GM18907 (cell line): ENCODE measurements around the gene ATG2A.
"Not testable (repeated sequence)": the region's sequence is repeated elsewhere in the genome, so short reads cannot be mapped to it uniquely, and the experiment has no call there.

ENCODE experiments used
- ATAC-seq: cut with Tn5 transposase; IDR thresholded peaks from one replicate; pipeline ENCODE4 v1.9.1; 2021; ENCODE audit warnings: mild to moderate bottlenecking, moderate library complexity; ENCODE audit not compliant: unreplicated experiment

The ATG2A gene

DNA sequence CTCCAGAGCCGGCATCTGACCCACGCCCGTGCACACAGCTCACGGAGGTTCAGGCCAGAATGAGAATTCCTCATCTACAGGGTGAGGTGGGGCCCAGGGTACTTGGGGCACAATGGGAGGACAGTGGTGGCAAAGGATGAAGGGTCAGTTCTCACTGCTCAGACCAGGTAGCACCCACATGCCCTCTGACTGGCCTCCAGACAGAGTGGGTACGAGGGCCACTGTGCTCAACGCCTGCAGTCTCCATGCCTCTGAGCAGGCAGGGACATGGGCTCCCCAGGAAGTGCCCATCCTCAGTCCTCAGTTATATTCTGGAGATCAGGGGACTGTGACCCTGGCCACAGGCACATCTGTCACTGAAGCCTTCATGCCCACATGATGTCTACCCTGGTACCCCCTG, 59.5 kb downstream of the ATG2A start:
- ATAC-seq = no peak

DNA sequence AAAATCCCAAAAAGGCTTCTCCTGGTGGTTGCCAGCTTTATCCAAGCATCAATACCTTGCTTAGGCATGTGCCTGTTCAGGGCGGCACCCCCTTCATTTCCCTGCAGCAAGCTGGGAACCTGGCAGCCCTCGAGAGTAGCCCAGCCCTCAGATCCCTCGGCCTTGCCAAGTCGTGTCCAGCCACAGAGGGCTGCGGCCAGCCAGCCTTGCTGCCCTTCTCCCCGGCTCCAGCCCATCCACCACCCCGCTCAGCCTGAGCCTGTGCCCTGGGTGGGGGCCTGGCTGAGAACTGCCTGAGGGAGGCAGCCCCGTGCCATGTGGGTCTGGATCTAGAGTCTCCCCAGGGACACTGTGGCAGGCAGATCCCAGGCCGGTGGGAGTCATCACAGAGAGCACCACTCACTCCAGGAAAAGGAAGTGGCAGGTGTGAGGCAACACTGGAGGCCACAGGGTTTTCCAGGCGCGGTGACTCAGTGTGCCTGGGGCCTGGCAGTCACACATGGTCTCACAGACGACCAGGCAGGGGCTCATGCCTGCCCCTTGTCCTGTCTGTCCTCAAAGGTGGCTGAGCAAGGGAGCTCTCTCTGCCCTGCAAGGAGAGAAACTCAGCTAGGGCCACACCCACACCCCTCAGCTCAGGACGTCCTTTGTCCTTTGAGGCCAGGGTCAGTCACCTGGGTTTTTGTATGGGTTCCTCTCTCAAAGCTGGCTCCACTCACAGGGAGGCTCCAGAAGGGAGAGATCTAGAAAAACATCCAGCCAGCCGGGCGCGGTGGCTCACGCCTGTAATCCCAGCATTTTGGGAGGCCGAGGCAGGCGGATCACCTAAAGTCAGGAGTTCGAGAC, 60.4 kb downstream of the ATG2A start:
- no peak for ATAC-seq

DNA sequence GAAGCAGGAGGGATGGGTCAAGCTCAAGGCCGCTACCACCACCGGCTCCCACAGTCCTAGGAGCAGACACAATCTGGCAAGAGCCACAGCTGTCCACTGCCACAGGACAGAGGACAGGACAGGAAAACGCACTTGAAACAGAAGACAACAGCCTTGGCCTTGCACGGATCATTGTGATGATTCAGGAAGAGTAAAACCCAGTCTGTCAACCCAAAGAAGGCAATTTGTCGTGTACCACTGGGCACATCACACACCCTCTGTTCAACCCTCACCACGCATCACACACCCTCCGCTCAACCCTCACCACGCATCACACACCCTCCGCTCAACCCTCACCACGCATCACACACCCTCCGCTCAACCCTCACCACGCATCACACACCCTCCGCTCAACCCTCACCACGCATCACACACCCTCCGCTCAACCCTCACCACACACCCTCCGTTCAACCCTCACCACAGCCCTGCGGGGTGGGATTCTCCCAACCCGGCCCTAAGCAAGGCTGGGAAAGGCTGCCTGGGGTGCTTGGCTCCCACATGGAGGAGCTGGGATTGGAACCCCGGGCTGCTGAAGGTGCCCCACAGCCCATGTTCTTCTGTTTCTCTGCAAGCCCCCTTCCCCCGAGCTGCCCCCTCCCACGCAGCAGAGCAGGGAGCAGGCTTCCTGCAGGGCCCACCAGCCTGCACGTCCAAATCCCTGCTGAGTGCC, 61.3 kb downstream of the ATG2A start:
- ATAC-seq = no peak

DNA sequence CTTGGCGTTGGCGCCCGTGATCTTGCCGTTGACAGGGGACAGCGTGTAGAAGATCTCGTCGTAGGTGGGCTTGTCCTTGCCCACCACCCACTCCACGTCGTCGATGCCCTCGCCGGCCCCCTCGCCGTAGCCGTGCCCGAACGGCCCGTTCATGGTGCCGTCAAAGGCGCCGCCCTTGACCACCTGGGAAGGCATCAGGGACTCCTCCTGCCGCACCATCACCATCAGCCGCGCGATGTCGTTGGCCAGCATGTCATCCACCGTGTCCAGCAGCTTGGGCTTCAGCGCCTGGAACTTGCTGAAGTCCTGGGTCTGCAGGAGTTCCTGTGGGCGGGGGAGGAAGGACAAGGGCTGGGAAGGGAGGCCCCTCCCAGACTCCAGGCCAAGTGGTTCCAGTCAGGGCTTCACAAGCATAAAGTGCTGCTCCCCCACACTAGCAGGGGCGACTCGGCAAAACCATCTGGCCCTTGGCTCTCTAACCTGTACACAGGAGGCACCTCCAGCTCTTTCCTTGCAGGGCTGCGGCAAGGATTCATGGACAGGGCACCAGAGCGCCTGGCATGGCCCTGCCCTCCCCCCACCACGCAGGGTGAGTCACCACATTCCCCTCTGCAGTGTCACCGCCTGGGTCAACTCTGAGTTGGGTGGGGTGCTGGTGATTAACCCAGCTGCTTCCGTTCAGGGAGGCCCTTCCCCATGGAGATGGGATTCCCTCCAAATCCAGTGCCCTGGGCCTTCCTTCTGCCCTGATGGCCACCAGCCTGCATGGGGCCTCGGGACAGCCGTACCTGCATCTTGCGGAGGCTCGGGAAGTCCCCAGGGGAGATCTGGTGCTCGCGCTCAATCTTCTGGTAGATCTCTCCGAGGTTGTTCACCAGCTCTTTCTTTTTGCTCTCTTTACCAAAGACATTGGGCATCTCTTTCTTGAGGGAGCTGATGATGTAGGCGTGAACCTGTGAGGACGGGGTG, 62.2 kb downstream of the ATG2A start:
- ATAC-seq = no peak

DNA sequence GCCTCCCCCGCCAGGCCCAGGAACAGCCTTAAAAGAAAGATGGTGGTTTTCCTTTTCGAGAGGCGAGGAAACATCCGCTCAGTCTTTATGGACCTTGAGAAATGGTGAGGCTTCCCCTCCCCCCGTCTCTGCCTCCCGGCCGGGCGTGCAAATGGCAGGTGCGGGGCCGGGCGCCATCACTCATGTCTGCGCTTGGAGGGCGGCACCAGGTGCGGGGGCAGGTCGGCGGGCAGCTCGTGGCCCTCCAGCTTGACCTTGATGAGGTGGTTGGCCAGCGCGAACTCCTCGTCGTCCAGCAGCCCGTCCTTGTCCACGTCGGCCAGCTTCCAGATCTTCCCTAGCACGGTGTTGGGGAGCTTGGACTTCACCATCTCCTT, 62.9 kb downstream of the ATG2A start:
- no peak for ATAC-seq

DNA sequence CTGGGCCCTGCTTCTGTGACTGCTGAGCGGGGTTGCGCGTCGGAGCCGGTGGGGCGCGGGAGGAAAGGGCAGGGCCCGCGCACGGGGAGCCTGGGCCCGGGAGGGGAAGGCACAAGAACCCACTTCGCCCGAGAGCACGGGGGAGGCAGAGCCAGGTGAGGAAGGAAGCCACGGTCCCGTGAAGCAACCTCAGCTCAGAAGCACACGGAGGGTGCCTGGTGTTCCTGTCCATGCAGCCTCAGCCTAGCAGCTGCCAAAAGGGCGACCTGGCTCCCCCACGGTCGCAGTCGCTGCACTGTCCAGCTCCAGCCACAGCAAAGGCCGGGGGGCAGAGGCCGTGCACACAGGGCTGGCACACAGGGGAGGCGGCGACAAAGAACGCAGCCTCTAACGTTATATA, 63.3 kb downstream of the ATG2A start:
- no peak for ATAC-seq

DNA sequence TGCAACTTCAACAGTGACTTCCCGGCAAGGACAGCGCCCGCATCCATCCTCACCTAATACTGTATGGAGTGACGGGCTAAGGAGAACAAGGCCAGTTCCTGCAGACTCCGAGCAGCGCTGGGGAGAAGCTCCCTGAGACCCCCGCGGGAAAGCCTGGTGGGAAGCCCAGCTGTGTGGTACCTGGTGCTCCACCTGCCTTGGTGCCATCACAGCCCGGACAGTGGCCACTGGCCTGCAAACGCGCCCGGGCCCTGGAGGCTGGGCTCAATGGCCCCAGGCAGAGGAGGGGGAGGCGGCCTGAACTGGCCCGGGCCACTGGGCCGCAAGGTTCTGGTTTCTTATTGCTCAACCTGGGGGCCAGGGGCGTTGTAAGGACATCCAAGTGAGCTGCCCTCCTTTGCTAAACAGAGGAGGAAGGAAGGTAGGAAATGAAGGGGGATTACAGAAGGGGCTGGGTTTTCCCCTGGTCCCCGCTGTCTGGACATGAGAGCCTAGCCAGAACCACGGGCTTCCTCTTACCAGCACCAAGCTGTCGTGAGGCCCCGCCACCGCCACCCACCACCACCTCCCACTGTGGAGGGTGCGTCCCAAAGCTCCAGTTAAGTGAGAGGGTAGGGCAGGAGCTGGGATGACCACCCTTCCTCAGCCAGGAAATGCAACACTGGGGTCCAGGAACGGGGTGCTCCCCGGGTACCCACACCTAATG, 64.1 kb downstream of the ATG2A start:
- ATAC-seq = no peak

DNA sequence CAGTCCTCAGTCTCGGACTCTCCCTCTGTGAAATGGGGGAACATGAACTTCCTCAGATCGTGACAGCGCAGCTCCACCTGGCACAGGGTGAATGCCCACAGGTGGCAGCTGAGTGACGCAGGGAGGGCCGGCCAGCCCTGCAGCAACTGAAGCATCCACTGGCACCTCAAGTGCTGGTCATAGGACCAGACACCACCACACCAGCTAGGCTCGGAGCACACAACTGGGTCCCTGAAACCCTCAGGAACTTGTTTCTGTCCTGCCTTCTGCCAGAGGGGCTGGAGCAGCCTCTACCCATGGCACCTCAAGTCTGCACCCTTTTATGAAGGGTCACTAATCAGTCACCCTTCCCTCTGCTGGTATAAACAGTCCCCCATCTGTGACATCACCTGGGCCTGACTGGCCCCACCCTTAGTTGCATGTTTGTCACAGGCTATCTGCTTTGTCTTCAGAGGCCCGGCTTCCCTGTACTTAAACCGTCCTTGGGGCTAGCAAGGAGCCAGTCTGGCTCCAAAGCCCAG, 65.1 kb downstream of the ATG2A start:
- ATAC-seq = peak; percentile 22

DNA sequence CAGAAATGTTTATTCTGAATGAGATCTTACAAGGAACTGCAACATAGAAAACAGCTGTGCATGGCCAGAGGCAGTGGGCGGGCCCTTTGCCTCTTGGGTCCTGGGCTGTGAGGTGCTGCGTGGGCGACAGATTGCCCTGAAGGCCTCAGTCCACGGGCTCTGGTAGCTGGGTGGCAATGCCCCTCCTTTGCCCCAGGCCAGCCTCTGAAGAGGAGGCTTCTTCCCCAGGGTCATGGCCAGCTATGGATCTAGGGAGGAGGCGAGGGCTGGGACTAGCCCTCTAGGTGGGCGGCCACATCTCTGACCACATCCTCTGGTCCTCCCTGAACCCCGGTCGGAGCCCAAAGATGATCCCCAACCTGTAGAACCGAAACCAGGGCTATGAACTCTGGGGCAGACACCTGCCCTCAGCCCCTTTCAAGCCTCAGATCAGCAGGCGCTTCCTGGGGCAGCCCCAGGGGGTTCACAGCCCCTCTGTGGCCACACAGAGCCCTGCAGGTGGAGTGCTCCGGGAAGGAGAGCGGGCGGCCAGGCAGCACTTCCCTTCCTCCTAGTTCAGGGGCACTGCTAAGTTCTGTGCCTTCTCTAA, 65.9 kb downstream of the ATG2A start:
- peak; percentile 63 for ATAC-seq

DNA sequence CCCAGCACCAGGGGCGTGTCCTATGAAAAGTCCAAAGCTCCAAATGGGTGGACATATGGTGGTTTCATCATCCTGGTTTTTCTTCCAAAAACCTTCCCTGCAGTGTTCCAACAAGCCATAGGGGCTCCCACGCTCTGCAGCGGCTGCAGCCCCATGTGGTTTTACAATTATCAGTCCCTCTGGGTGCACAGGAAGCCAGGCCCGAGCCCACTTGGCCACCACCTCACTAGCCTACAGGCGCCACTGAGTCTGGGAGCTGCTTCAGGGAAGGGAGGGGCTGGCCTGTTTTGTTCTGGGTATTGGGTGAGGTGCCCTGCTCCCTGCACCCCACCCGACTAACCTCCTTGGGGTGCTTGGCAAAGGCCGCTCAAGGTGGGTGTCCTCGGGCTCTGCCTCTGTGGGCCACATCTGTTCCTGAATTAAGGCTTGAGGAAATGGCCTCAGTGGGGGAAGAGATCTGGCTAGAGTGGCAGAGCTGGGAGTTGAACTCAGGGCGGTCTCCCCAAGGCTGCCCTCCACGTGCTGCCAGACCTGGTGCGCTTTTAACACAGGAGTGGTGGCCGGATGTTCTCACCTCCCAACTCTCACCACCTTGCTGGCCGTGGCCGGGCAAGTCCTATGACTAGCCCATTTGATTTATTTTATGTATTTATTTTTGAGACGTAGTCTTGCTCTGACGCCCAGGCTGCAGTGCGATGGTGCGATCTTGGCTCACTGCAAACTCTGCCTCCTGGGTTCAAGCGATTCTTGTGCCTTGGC, 67.2 kb downstream of the ATG2A start:
- ATAC-seq = no peak

DNA sequence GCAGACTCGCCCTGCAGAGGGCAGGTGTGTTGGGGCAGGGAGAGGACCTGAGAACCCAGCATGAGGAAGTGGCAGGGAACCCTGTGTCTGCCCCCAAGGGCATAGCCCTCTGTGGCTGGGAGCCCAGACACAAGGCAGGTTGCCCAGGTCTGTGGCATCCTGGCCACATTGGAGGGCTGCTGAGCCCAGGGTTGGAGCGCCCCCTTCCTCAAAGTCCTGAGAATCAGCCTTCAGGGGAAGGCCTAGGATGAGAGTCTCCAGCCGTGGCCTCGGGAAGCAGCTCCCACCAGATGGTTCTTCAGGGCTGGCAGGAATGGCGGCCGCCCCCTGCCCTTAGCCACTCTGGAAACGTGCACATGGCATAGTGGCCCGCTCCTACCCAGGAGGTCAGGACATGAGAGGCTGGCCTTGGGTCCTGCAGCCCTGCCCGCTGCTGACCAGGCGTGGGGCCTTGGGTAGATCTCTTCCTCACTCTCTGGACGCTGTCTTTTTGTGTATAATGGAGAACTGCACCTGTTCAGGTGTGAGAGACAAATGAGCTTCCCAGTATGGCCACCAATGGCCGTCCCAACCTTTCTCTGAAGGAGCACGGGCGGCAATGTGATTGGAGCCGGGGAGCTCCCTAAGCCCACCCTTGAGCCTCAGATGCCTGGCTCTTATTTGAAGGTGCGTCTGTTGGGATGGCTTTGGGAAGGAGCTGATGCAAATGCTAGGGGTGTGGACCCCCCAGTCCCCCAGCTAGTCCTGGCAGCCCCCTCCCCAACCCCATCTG, 68.0 kb downstream of the ATG2A start:
- no peak for ATAC-seq

DNA sequence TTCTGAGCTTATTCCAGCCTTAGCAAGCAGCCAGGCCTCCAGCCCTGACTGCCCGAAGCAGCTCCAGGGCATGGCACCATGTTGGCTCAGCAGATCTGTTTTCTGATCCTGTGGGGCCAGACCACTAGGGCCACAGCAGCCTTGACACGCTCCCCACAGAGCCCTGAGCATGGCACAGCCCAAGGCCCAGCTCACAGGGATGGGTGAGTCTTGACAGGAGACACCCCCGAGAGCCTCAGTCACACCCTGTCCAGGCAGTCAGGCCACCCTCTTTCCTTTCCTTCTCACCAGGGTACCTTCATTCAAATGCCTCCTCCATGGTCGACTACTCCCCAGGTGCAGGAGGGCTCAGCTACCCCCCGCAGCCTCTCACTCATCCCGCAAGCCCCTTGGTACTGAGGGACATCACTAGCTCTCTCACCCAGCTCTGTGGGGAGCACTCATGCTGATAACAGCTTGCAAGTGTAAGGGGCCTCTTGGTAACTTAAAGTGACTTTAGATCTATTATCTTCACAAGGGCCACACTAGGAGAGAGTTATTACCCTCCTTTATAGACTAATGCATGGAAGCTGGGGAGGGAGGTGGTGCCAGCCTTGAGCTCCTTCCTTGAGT, 68.7 kb downstream of the ATG2A start:
- ATAC-seq = no peak

DNA sequence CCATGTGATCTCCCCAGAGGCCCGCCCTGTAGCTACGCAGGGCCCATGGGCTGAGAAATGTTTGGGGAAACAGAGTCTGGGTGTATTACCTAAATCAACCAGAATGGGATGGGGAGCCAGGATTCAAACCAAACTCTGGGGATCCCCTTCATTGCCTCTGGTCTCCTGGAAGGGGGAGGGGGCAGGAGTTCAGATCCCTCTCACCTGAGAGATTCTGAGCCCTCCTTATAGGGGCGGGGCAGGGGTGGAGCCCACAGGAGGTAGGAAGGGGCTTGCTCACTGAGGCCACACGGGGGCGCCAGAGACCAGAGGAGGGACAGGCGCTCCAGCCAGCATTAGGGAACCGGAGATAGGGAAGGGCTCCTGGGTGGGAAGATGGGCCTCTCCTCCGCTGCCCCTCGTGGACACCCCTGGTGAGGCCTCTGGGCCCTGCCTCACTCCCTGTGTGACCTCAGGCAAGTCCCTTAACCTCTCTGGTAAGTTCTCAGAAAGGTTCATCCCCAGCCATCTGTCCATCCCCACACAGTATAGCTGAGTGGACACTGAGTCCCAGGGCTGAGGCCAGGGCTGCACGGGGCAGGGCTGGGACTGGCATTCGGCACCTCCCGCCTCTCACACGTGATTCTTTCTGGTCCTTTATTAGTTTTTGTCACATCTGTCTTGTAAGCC, 69.9 kb downstream of the ATG2A start:
- no peak for ATAC-seq

DNA sequence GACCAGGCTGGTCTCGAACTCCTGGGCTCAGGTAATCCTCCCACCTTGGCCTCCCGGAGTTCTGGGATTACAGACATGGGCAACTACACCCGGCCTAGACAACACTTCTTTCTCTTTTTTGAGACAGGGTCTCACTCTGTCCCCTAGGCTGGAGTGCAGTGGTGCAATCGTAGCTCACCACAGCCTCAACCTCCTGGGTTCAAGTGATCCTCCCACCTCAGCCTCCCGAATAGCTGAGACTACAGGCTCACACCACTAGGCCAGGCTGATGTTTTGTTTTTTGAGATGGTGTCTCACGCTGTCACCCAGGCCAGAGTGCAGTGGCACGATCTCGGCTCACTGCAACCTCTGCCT, 71.3 kb downstream of the ATG2A start:
- not testable (repeated sequence) for ATAC-seq

DNA sequence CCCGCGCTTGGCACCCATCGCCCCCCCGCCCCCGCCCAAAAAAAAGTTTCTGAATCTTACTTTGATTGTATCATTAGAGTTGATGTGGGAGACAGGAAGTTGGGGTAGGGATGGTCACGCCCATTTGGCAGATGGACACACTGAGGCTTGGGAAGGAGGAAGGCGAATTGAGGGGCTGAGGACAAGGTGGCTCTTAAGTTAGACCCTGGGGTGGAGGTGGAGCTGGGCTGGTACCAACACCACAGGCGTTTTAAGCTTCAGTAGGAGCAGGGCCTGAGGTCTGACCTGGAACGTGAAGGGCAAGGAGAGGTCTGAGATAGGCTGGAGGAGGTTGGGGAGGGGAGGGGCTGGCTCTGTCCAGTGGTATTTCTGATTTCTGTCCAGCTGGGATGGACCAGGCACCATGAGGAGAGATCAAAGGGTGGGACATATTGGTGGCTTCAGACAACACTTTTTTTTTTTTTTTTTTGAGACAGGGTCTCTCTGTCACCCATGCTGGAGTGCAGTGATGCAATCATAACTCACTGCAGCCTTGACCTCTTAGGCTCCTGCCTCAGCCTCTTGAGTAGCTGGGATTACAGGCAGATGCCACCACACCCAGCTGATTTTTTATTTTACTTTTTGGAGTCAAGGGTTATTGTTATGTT, 71.8 kb downstream of the ATG2A start:
- no peak for ATAC-seq
